ENCODE data around the gene TNFRSF1A. TPM values are rescaled to one million over a fixed set of nuclear protein-coding genes. Genes with fewer than 3 reads are reported as not detected.

Gene TNFRSF1A
- total RNA-seq, 1 experiment from 2014 or later: 108 TPM

DNA sequence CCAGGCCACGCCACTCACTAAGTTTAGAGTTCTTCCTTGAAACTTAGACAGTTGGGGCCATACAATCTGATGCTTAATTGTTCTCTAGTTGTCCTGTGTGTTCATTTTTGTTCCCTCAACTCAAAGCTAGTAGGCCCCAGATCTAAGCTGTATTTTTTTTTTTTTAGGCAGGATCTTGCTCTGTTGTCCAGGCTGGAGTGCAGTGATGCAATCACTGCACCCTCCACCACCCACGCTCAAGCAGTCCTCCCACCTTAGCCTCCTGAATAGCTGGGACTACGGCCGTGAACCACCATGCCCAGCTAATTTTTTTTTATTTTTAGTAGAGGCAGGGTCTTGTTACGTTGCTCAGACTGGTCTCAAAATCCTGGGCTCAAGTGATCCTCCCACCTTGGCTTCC is 7.5 kb downstream of the TNFRSF1A start:
- Histone ChIP-seq H3K27me3 (ENCODE audit: control insufficient read depth, insufficient read depth, low read length) (no peaks in the 10 kb centered on the region), H3K4me1 (ENCODE audit: control insufficient read depth, insufficient read depth, low read length) (peaks cover 57% of the 10 kb centered on the region), H3K27ac (ENCODE audit: low read length) (peak overlapping the region; percentile 99), H3K9me3 (ENCODE audit: control insufficient read depth, insufficient read depth, low read depth, low read length) (no peaks in the 10 kb centered on the region), H3K36me3 (ENCODE audit: control insufficient read depth, insufficient read depth, low read length) (peaks cover 9% of the 10 kb centered on the region), H3K4me3 (ENCODE audit: low read depth in 2 of 2, low read length in 2 of 2) (no peak overlapping the region)
- ATAC-seq: no peak
- in situ Hi-C loops (cut with HindIII; ENCODE audit: low pct_unique_long_range_greater_than_20kb, low sequenced_read_pairs) (no loop called here), intact Hi-C loops (cut with micrococcal nuclease; ENCODE audit: unreplicated experiment) (no loop called here)
- CTCF ChIA-PET: no interaction called here
- no peak for TF ChIP-seq CTCF (IDR thresholded peaks at IDR 0.05)
- TF ChIP-seq TCF7L2 (IDR thresholded peaks at IDR 0.05; ENCODE audit: low read depth, low read length): no peak
- TF ChIP-seq SIN3A (IDR thresholded peaks at IDR 0.05; ENCODE audit: borderline replicate concordance, insufficient read depth, low read depth, low read length): no peak
- TF ChIP-seq, protein P1, sequence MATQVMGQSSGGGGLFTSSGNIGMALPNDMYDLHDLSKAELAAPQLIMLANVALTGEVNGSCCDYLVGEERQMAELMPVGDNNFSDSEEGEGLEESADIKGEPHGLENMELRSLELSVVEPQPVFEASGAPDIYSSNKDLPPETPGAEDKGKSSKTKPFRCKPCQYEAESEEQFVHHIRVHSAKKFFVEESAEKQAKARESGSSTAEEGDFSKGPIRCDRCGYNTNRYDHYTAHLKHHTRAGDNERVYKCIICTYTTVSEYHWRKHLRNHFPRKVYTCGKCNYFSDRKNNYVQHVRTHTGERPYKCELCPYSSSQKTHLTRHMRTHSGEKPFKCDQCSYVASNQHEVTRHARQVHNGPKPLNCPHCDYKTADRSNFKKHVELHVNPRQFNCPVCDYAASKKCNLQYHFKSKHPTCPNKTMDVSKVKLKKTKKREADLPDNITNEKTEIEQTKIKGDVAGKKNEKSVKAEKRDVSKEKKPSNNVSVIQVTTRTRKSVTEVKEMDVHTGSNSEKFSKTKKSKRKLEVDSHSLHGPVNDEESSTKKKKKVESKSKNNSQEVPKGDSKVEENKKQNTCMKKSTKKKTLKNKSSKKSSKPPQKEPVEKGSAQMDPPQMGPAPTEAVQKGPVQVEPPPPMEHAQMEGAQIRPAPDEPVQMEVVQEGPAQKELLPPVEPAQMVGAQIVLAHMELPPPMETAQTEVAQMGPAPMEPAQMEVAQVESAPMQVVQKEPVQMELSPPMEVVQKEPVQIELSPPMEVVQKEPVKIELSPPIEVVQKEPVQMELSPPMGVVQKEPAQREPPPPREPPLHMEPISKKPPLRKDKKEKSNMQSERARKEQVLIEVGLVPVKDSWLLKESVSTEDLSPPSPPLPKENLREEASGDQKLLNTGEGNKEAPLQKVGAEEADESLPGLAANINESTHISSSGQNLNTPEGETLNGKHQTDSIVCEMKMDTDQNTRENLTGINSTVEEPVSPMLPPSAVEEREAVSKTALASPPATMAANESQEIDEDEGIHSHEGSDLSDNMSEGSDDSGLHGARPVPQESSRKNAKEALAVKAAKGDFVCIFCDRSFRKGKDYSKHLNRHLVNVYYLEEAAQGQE (IDR thresholded peaks at IDR 0.05; ENCODE audit: insufficient read depth in 1 of 2, low read depth in 2 of 2, low read length in 1 of 2): no peak
- no peak for TF ChIP-seq POLR2AphosphoS5 (IDR thresholded peaks at IDR 0.05; ENCODE audit: low read depth, low read length)
- BruUV-seq (replicated peaks): no TSS peak
- POLR2A ChIA-PET: interaction anchor here (0.5 to 0.6 kb wide), 4 partner anchors 37 to 200 kb away, joined by 3 to 4 read pairs (median 3); partner anchors contain the start of gene GAPDH
- no peak for DNase-seq (ENCODE audit: low read depth, low spot score)

GRCh38 chr12:6333566-6333965 is 8.3 kb downstream of the TNFRSF1A start:
- DNase-seq (ENCODE audit: low read depth, low spot score) (no peak), ATAC-seq (no peak)
- intact Hi-C loops (cut with micrococcal nuclease; ENCODE audit: unreplicated experiment) (no loop called here), in situ Hi-C loops (cut with HindIII; ENCODE audit: low pct_unique_long_range_greater_than_20kb, low sequenced_read_pairs) (no loop called here)
- peaks cover 52% of the 10 kb centered on the region for H3K4me1 ChIP-seq (ENCODE audit: control insufficient read depth, insufficient read depth, low read length)
- no TSS peak for BruUV-seq (replicated peaks)
- CTCF ChIA-PET: no interaction called here
- no peak for TF ChIP-seq CTCF (IDR thresholded peaks at IDR 0.05)
- TF ChIP-seq, protein P1 (IDR thresholded peaks at IDR 0.05; ENCODE audit: insufficient read depth in 1 of 2, low read depth in 2 of 2, low read length in 1 of 2): no peak
- no peaks in the 10 kb centered on the region for H3K9me3 ChIP-seq (ENCODE audit: control insufficient read depth, insufficient read depth, low read depth, low read length)
- H3K4me3 ChIP-seq (ENCODE audit: low read depth in 2 of 2, low read length in 2 of 2): no peak overlapping the region
- POLR2A ChIA-PET: interaction anchor here (0.6 kb wide), 1 partner anchor 39 kb away, joined by 3 read pairs; no protein-coding TSS in a partner anchor
- H3K36me3 ChIP-seq (ENCODE audit: control insufficient read depth, insufficient read depth, low read length): peaks cover 9% of the 10 kb centered on the region
- peak overlapping the region; percentile 99 for H3K27ac ChIP-seq (ENCODE audit: low read length)
- no peaks in the 10 kb centered on the region for H3K27me3 ChIP-seq (ENCODE audit: control insufficient read depth, insufficient read depth, low read length)
